ENCODE results near the gene ASMTL.
"Not testable (repeated sequence)": the region's sequence is repeated elsewhere in the genome, so short reads cannot be mapped to it uniquely, and the experiment has no call there.

Gene ASMTL

DNA sequence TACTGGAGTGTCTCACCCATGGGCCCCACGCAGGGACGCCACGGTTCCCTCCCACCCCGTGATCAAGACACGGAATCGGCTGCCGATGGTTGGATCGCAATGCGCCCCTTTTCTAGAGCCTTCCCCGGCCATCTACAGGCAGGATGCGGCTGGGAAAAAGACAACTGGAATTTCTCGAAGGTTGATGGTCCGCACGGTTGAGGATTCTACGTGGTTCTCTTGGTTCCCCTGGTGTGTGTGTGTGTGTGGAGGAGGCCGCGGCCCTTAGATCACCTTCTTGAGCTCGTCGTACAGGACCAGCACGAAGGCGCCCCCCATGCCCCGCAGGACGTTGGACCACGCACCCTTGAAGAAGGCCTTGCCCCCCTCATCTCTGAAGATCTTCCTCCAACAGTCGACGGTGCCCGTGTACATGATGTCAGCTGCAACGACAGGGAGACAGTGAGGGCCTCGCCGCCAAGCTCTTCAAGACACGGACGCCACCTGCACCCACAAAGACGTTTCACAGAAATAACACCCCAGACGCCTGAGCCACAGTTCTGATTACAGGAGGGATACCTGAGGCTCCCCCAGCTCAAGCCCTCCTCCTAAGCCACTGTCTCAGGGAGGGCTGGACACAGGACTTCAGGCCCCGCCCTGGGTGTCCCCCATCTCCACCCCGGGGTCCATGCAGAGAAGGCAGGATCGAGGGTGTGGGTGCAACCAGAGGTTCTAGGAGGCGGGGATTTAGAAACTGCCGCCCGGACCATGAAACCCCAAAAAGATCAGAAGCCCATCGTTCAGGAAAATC lies 66.2 kb downstream of the ASMTL start:
- no peak for DNase-seq

DNA sequence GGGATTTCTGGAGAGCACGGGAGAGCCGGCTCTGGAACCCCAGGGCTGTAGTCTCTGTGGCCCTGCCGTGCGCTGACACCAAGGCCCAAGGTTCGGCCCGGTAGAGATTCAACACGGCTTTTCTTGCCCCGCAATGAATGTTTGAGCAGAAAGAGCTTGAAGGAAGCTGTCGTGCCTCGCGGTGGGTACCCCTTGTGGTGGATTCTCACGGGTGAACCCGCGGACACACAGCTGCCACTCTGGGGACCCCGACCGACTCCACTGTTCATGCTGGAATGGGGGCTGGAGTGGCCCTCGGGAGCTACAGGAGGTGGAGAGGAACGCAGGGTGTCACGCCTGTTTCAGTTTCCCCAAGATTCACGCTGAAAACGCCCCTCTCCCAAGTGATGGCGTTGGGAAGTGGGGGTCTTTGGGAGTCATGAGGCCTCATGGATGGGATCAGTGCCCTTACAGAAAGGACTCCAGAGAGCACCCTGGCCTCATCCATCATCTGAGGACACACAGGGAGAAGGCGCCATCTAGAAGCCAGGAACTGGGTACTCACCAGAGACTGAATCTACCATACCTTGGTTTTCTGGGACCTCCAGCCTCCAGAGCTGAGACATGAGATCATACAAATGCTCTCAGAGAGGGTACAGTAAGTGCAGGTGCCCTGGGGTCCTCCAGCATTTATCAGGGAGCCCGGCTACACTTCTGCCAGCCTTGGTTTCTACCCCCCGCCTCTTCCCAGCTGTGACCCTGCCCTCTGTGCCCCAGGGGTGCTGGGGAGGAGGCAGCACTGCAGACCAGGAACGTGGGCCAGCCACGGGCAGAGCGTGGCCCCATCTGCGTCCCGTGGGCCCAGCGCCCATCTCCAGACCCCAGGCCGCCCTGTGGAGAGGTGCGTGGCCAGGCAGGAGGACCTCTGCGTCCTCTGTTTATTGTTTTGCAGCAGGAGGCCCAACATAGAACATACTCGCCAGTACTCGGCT lies 67.2 kb downstream of the ASMTL start:
- DNase-seq: no peak

DNA sequence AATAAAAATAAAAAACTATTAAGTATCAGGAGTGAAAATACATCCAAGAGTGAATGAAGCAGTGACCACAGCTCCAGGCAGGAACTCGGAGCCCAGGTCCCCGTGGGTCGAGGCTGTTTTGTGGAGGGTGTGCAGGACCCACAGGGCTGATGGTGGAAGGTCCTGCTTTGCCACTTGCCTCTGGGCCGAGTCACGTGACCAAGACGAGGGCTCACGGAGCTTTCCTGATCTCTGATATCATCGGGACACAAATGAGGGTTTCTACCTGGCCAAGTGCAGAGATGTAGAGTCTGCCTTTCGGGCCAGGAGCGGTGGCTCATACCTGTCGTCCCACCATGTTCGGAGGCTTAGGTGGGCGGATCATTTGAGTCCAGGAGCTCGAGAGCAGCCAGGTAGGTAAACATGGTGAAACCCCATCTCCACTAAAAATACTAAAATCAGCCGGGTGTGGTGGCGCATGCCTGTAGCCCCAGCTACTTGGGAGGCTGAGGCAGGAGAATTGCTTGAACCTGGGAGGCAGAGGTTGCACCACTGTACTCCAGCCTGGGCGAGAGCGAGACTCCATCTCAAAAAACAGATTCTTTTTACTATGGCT lies 68.0 kb downstream of the ASMTL start:
- no peak for DNase-seq

DNA sequence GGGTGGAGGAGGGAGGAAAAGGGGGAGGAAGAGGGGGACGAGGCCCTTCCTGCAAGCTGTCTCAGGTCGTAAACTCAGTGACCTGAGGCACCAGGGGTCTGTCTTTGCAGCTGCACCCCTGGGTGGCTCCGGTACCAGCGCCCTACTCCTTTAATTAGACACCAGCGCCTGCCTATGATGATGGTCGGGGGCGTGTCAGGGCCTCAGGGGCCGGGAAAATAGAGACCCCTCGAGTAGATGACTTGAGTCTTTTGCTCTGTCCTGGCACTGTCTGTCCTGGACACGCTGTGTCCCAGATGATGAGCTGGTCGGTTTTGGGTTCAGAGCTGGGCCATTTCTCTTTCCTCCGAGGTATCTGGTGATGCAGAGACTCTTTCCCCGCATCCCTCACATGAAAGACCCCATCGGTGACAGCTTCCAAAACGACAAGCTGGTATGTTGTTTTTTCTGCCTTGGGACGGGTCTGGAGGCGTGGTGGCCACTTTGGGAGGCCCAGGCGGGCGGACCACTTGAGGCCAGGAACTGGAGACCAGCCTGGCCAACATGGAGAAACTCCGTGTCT lies 72.0 kb downstream of the ASMTL start:
- no peak for DNase-seq

DNA sequence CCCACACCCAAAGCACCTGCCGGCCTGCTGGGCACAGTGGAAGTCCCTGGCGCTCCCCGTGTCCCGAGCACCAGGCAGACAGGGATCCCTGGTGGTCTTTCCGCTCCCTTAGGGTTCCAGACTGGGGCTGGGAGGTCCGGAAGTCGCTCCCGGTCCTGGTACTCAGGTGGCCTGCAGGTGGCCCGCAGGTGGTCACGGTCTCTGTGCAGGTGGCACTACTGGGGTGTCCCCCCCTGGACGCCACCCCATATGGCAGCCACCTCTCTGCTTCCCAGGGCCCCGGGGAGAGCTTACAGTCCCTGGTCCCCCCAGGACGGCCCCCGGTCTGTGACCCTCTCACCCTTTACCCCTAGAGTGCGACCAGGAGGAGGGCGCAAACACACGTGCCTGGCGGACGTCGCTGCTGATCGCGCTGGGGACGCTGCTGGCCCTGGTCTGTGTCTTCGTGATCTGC lies 74.4 kb downstream of the ASMTL start:
- DNase-seq: no peak

DNA sequence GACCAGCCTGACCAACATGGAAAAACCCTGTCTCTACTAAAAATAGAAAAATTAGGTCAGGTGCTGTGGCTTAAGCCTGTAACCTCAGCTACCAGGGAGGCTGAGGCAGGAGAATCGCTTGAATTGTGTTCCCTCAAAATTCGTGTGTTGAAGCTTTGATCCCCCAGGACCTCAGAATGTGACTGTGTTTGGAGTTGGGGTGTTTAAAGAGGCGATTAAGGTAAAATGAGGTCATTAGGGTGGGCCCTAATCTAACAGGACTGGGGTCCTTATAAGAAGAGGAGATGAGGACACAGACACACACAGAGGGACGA lies 84.4 kb downstream of the ASMTL start:
- DNase-seq: no peak

DNA sequence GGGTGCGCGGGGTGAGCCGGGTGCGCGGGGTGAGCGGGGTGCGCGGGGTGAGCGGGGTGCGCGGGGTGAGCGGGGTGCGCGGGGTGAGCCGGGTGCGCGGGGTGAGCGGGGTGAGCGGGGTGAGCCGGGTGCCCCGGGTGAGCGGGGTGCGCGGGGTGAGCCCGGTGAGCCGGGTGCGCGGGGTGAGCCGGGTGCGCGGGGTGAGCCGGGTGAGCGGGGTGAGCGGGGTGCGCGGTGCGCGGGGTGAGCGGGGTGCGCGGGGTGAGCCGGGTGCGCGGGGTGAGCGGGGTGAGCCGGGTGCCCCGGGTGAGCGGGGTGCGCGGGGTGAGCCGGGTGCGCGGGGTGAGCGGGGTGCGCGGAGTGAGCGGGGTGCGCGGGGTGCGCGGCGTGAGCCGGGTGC lies 86.3 kb downstream of the ASMTL start:
- DNase-seq: not testable (repeated sequence)

DNA sequence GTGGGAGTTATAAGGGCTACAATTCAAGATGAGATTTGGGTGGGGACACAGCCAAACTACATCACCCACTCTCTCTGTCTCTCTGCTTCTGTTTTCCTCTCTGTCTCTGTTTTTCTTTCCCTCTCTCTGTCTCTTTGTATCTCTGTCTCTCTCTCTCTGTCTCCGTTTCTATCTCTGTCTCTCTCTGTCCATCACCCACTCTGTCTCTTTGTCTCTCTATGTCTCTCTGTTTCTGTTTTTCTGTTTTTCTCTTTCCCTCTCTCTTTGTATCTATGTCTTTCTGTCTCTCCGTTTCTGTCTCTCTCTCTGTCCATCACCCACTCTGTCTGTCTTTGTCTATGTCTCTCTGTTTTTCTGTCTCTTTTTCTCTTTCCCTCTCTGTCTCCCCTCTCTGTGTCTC lies 90.8 kb downstream of the ASMTL start:
- DNase-seq: no peak

DNA sequence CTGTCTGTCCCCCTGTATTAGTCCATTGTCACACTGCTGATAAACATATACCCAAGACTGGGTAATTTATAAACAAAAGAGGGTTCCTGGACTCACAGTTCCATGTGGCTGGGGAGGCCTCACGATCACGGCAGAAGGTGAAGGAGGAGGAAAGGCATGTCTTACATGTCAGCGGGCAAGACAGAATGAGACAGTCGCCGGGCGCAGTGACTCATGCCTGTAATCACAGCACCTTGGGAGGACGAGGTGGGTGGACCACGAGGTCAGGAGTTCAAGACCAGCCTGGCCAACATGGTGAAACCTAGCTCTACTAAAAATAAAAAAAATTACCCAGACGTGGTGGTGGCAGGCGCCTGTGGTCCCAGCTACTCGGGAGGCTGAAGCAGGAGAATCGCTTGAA lies 91.4 kb downstream of the ASMTL start:
- no peak for DNase-seq

DNA sequence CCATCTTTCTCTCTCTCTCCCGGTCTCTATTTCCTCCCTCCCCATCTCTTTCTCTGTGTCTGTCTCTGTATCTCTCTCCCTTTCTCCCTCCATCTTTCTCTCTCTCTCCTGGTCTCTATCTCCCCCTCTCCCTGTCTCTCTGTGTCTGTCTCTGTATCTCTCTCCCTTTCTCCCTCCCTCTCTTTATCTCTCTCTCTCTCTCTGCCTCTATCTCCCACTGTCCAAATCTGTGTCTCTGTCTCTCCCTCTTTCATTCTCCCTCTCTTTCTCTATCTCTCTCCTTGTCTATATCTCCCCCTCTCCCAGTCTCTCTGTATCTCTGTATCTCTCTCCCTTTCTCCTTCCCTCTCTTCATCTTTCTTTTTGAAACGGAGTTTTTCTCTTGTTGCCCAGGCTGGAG lies 92.5 kb downstream of the ASMTL start:
- no peak for DNase-seq

DNA sequence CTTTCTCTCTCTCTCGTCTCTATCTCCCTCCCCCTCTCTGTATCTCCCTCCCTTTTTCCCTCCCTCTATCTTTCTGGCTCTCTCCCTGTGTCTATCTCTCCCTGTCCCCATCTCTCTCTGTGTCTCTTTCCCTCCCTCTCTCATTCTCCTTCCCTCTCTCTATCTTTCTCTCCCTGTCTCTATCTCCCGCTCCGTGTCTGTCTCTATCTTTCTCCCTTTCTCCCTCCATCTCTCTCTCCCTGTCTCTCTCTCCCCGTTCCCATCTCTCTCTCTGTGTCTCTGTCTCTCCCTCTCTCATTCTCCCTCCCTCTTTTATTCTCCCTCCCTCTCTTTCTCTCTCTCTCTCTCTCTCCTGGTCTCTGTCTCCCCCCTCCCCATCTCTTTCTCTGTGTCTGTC lies 93.2 kb downstream of the ASMTL start:
- no peak for DNase-seq

DNA sequence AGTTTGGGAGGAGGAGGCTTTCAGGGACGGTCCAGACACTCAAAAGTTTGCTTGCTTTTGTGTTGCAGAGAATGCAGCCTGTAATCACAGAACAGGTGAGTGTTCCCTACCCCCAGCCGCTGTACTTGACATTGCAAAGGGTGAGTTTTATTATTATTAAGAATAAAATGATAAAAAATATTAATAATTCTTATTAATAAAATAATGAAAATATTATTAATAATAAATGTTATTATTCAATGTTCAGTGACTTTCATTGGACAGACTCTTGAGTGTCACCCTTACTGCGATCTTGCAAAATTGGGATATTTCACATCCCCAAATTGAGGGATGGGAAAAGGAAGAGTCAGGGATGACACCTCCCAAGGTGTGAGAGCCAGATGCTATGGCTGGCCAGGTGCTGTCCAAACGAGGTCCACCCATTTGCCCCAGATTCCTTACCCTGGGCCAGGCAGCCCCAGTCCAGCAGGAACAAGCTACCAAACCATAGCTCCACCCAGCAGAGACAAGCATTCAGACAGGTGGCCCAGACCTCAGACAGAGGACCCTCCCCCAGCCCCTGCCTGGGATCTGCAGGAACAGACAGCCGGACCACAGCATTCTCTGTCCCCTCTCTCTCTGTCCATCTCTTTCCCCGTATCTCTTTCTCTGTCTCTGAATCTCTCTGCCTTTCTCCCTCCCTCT lies 93.8 kb downstream of the ASMTL start:
- DNase-seq: no peak

DNA sequence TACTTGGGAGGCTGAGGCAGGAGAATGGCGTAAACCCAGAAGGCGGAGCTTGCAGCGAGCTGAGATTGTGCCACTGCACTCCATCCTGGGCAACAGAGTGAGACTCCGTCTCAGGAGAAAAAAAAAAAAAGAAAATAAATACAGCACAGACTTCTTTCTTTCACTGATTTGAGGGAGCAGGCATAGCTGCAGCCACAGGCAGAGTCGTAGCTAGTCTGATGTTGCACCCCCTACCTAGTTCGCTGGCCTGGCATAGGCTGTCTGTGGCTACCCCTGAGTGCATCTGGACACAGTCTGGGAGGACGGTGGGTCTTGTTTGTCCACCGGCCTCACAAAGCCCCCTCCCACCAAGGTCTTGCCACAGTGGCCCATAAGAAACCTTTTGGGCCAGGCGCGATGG lies 94.7 kb downstream of the ASMTL start:
- no peak for DNase-seq

DNA sequence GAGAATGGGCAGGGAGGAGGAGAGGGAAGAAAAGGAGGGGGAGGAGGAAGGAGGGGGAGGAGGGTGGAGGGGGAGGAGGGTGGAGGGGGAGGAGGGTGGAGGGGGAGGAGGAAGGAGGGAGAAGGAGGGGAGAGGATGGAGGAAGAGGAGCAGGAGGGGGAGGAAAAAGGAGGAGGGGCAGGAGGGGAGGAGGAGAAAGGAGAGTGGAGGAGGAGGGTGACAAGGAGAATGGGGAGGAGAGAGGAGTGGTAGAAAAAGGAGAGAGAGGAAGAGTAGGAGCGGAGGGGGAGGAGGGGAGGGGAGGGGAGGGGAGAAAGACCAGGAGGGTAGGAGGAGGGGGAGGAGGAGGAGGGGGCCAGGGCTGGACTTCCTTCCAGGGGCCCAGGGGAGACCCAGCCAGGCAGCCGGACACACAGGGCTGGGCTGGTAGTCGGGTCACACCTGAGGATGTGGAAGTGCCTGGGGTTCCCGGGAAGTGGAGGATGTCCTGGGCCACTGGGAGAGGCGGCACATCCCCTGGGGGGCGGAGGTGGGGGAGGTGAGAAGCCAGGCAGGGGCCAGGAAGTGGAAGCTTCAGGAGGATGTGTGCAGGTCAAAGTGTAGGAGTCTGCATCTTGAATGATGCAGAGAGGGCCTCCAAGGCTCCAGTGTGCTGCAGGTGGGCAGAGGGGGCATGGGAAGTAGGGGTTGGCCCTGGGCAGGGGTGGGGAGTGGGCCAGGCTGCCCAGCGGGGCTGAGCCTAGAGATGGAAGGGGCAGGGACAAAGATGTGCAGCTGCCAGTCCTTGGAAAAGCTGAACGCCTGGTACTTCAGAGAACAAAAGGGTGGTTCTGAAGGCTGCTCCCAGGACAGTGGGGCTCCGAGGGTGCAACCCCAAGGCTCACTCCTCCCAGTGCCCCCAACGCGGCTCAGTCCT lies 97.3 kb downstream of the ASMTL start:
- DNase-seq: no peak

DNA sequence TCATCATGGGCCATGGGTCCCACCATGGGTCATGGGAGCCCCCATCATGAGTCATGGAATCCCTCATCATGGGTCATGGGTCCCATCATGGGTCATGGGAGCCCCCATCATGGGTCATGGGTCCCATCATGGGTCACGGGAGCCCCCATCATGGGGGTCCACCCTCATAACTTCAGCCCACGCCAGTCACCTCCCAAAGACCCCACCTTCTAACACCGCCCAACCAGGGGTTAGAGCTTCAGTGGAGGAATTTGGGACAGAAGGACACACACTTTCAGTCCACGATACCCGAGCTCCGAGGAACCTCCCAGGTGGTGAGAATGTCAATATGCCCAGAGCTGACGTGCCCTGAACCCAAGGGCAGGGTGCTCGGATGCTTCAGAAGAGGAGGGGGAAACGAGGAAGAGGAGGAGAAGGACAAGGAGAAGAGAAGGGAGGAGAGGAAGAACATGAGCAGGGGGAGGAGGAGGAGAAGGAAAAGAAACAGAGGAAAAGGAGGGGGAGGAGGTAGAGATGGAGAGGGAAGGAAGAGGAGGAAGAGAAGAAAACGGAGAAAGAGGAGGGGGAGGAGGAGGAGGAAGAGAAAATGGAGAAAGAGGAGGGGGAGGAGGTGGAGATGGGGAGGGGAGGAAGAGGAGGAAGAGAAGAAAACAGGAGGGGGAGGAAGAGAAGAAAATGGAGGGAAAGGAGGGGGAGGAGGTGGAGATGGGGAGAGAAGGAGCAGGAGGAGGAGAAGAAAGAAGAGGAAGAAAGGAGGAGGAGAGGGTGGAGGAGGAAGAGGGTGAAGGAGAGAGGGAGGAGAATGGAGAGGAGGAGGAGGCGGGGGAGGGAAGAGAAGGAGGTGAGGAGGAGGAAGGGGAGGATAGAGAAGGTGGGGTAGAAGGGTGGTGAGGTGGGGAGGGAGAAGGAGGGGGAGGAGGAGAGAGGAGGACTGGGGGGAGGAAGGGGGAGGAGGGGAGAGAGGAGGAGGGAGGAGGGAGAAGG lies 98.4 kb downstream of the ASMTL start:
- DNase-seq: no peak

Data from stimulated activated CD4-positive, alpha-beta T cell treated with anti-CD3 and anti-CD28 coated beads, Interleukin-4, amount 100 ng/mL, for 24 hours (primary cell).